GM23248 (cell line): ENCODE results near the gene SYNPO2.

Experiments
- EZH2 ChIP-seq: fragments of 200-600 bp; sonication (generic); IDR thresholded peaks from 2 replicates; pipeline ENCODE4 v1.6.1; 2018; ENCODE audit warnings: antibody characterized with exemption, mild to moderate bottlenecking; ENCODE audit not compliant: insufficient read depth, poor library complexity, severe bottlenecking
- EZH2phosphoT487 ChIP-seq: fragments of 200-600 bp; sonication (generic); IDR thresholded peaks from 2 replicates; pipeline ENCODE4 v1.6.1; 2018; ENCODE audit warnings: antibody characterized with exemption, moderate library complexity, mild to moderate bottlenecking, low read depth; ENCODE audit not compliant: insufficient read depth

DNA sequence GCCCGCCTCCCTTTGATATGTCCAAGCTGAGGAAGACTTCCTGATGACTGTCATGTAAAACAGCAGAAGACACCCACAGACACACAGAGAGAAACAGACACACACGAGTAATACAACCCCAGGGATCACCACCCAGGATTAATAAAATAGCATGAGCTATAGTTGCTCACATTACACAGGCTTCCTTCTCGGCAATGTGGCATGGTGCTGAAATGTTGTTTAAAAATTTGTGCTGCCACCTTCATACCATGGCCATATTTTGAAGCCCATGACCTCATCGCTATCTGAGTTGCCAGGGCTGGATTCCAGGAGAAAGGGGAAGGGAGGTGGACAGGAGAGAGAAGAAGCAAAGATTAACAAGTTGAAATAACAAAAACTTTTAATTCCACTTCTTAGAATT is 111.7 kb downstream of the SYNPO2 start:
- no peak for TF ChIP-seq EZH2
- no peak for TF ChIP-seq EZH2phosphoT487
